B cell (primary cell): ENCODE results near the gene MATN1. TPM values are rescaled to one million over a fixed set of nuclear protein-coding genes. Genes with fewer than 3 reads are reported as not detected.

Source experiments
- ATAC-seq: fragments of 200-7000 bp; cut with Tn5 transposase; one replicate; pipeline ENCODE4 v1.10.0; 2021; ENCODE audit warnings: low read depth, mild to moderate bottlenecking, moderate number of reproducible peaks, moderate library complexity
- CTCF ChIA-PET: fragments of 350-600 bp; sonication (Branson Sonifier 250); formaldehyde crosslinking; loops from one replicate; lab custom pipeline; 2021; ENCODE audit warnings: antibody characterized with exemption, inconsistent platforms; lab: Charles Lee
- POLR2A ChIA-PET: fragments of 350-600 bp; sonication (Branson Sonifier 250); formaldehyde crosslinking; loops from one replicate; lab custom pipeline; 2021; ENCODE audit warnings: antibody characterized with exemption; lab: Charles Lee
- DNase-seq: peaks from one replicate; pipeline ENCODE4 v3.0.0; 2013
- H2AFZ ChIP-seq: 2 replicates; pipeline ENCODE4 v1.6.1; 2012; ENCODE audit warnings: mild to moderate bottlenecking, low read depth, low read length; ENCODE audit not compliant: insufficient read depth, poor library complexity, severe bottlenecking
- H3K27ac ChIP-seq, 2 donors: 1 replicate in 1 of 2; 2 replicates in 1 of 2; pipeline ENCODE4 v1.5.1; 2012 to 2013; ENCODE audit warnings: low read length in 2 of 2, mild to moderate bottlenecking in 2 of 2, moderate library complexity in 1 of 2
- H3K27me3 ChIP-seq, 4 experiments: fragments of 200-600 bp in 1 of 4; sonication (generic) in 1 of 4; replicated peaks in 1 of 4; 1 replicate in 2 of 4; 2 replicates in 2 of 4; pipeline versions ENCODE4 v1.6.1 to v1.7.0; 2013 to 2016; ENCODE audit warnings: low read length in 3 of 4, mild to moderate bottlenecking in 2 of 4, mixed read lengths in 1 of 4, moderate library complexity in 1 of 4; ENCODE audit not compliant: insufficient read depth in 4 of 4, control insufficient read depth in 3 of 4; ENCODE audit errors: control extremely low read depth in 1 of 4
- H3K36me3 ChIP-seq, 2 experiments: replicated peaks in 1 of 2; 1 replicate in 1 of 2; 2 replicates in 1 of 2; pipeline versions ENCODE4 v1.6.1 to v1.7.1; 2013; ENCODE audit warnings: low read length in 1 of 2; ENCODE audit not compliant: insufficient read depth in 2 of 2, control insufficient read depth in 1 of 2; ENCODE audit errors: control extremely low read depth in 1 of 2, extremely low read depth in 1 of 2
- H3K4me1 ChIP-seq, 2 donors: fragments of 200-600 bp in 1 of 2; sonication (generic) in 1 of 2; 1 replicate in 1 of 2; 2 replicates in 1 of 2; pipeline versions ENCODE4 v1.5.1 to v1.6.1; 2013 to 2017; ENCODE audit warnings: low read length in 2 of 2; ENCODE audit not compliant: control insufficient read depth in 2 of 2, insufficient read depth in 2 of 2
- H3K4me2 ChIP-seq: replicated peaks from 2 replicates; pipeline ENCODE3; 2012; ENCODE audit warnings: mild to moderate bottlenecking, low read depth, low read length; ENCODE audit not compliant: poor library complexity, severe bottlenecking
- H3K4me3 ChIP-seq, 5 experiments: fragments of 200-600 bp in 1 of 5; sonication (generic) in 1 of 5; 1 replicate in 3 of 5; 2 replicates in 2 of 5; pipeline versions ENCODE4 v1.5.1 to v1.7.0; 2011 to 2016; ENCODE audit warnings: low read length in 4 of 5, mild to moderate bottlenecking in 4 of 5, low read depth in 2 of 5, control low read depth in 1 of 5, moderate library complexity in 1 of 5; ENCODE audit not compliant: insufficient read depth in 1 of 5; ENCODE audit errors: control extremely low read depth in 1 of 5, extremely low read depth in 1 of 5
- H3K79me2 ChIP-seq: fragments of 200-600 bp; sonication (generic); one replicate; pipeline ENCODE4 v1.6.0; 2016; ENCODE audit warnings: low read length; ENCODE audit not compliant: control insufficient read depth, insufficient read depth
- H3K9ac ChIP-seq: fragments of 200-600 bp; sonication (generic); 2 replicates; pipeline ENCODE4 v1.6.1; 2017; ENCODE audit warnings: mild to moderate bottlenecking, low read length, moderate library complexity
- H3K9me3 ChIP-seq, 3 donors: one replicate each; pipeline versions ENCODE4 v1.6.1 to v1.7.1; 2013; ENCODE audit warnings: low read length in 2 of 3; ENCODE audit not compliant: control insufficient read depth in 2 of 3, insufficient read depth in 1 of 3; ENCODE audit errors: control extremely low read depth in 1 of 3
- H4K20me1 ChIP-seq: 2 replicates; pipeline ENCODE4 v1.6.0; 2012; ENCODE audit warnings: mild to moderate bottlenecking, low read length; ENCODE audit not compliant: insufficient read depth, control insufficient read depth, poor library complexity, severe bottlenecking
- H3K27ac Mint-ChIP-seq: one replicate; pipeline ENCODE4 v1.8.0; 2021; ENCODE audit warnings: mixed read lengths
- H3K27me3 Mint-ChIP-seq: one replicate; pipeline ENCODE4 v1.8.0; 2021; ENCODE audit warnings: mixed read lengths
- H3K4me1 Mint-ChIP-seq: one replicate; pipeline ENCODE4 v1.8.0; 2021; ENCODE audit warnings: mixed read lengths
- H3K4me3 Mint-ChIP-seq: one replicate; pipeline ENCODE4 v1.8.0; 2021; ENCODE audit warnings: mixed read lengths
- H3K9me3 Mint-ChIP-seq: one replicate; pipeline ENCODE4 v1.8.0; 2022; ENCODE audit warnings: mixed read lengths; ENCODE audit not compliant: insufficient read depth
- CTCF ChIP-seq: fragments of 200-600 bp; IDR thresholded peaks from one replicate; pipeline ENCODE4 v1.8.0; 2022; ENCODE audit warnings: antibody characterized with exemption, mild to moderate bottlenecking
- EZH2 ChIP-seq: IDR thresholded peaks from 2 replicates; pipeline ENCODE4 v1.6.1; 2012; ENCODE audit warnings: borderline replicate concordance, low read depth, mild to moderate bottlenecking, moderate library complexity, low read length; ENCODE audit not compliant: insufficient read depth, poor library complexity, severe bottlenecking
- WGBS: methylation state at CpG from one replicate; pipeline ENCODE4 v1.1.5; 2013; ENCODE audit warnings: missing lambda C conversion rate; ENCODE audit not compliant: insufficient coverage; 5-methylcytosine and 5-hydroxymethylcytosine counted together
- intact Hi-C: fragments of 100-400 bp; cut with micrococcal nuclease; formaldehyde crosslinking; loops from one replicate; pipeline ENCODE4 v1.10.0; 2022
- polyA plus RNA-seq: library from polyadenylated mRNA; depleted of rRNA; stranded (reverse); fragments of >200 nt; gene quantifications from 2 replicates; pipeline ENCODE4 v1.2.3, GENCODE V29; 2012
- total RNA-seq, 2 donors: library from RNA; stranded (reverse); fragments of 120-200 nt in 1 of 2; gene quantifications; 1 replicate in 1 of 2; 2 replicates in 1 of 2; pipeline versions ENCODE4 v1.2.3 to v1.2.4, GENCODE V29; 2013 to 2022

Gene MATN1
- total and polyA plus RNA-seq, 2 donors (not counting 1 experiment from before 2014, with no cell fraction given) = 2.5 to 3.2 TPM

- Histone ChIP-seq H3K9ac (no peak overlapping the region), H3K4me1 (peaks cover 35 to 62% of the 10 kb centered on the region in 2 donors), H3K27me3 (no peaks in the 10 kb centered on the region), H3K9me3 (no peaks in the 10 kb centered on the region), H3K79me2 (peaks cover 57% of the 10 kb centered on the region), H3K4me2 (no peak overlapping the region), H2AFZ (no peak overlapping the region), H4K20me1 (peaks cover 87% of the 10 kb centered on the region), H3K27ac (peak overlapping the region; percentile 28 to 60), H3K4me3 (no peak overlapping the region), H3K36me3 (peaks cover 9 to 98% of the 10 kb centered on the region in 2 experiments)
- Mint-ChIP-seq H3K27ac (peak overlapping the region; percentile 93), H3K4me3 (peak overlapping the region; percentile 21), H3K9me3 (no peaks in the 10 kb centered on the region), H3K27me3 (no peaks in the 10 kb centered on the region), H3K4me1 (peaks cover 74% of the 10 kb centered on the region)
- ATAC-seq = peak; percentile 23
- ChIA-PET POLR2A (interaction anchor here (1.3 kb wide), 2 partner anchors 11 to 23 kb away, joined by 4 read pairs; no protein-coding TSS in a partner anchor), CTCF (interaction anchor here (1.2 to 38.6 kb wide), 6 partner anchors 16 to 44 kb away, joined by 4 to 769 read pairs (median 6); partner anchors contain the start of gene LAPTM5)
- TF ChIP-seq CTCF (no peak), EZH2 (no peak)
- intact Hi-C loops = no loop called here
- DNase-seq = peak; percentile 31
- WGBS = 72% methylated on average over 3 of the region's 5 CpGs
These were observed 14.8 kb upstream of the MATN1 start for GRCh38 chr1:30738040-30738714.
